AG04449 (cell line): ENCODE results near the gene NINL.

Experiments
- CTCF ChIA-PET: fragments of 350-600 bp; formaldehyde crosslinking; extraction: SDS; loops from one replicate; lab custom pipeline; 2021; ENCODE audit warnings: antibody characterized with exemption; lab: Yijun Ruan, JAX
- POLR2A ChIA-PET: fragments of 400-600, 350-600 bp; formaldehyde crosslinking; extraction: SDS; loops from one replicate; lab custom pipeline; 2020; ENCODE audit warnings: antibody characterized with exemption, inconsistent platforms; lab: Yijun Ruan, JAX
- DNase-seq: peaks from one replicate; pipeline ENCODE4 v3.0.0-alpha.2; 2010; ENCODE audit warnings: low read depth, low spot score
- H3K4me3 ChIP-seq: 2 replicates; pipeline ENCODE4 v1.5.1; 2011; ENCODE audit warnings: low read depth, mild to moderate bottlenecking, control low read depth, low read length
- CTCF ChIP-seq: IDR thresholded peaks from one replicate; pipeline ENCODE4 v1.5.1; 2011; ENCODE audit warnings: mild to moderate bottlenecking, moderate library complexity, low read length, control low read depth, inconsistent platforms; ENCODE audit not compliant: insufficient read depth; ENCODE audit errors: missing control alignments

NINL gene

GRCh38 chr20:25500880-25501351, 84.4 kb downstream of the NINL start:
- no peak for DNase-seq
- ChIA-PET CTCF (no interaction called here), POLR2A (interaction anchor here (0.6 kb wide), 1 partner anchor 22 kb away, joined by 3 read pairs; no protein-coding TSS in a partner anchor)
- no peak for TF ChIP-seq CTCF
- no peak overlapping the region for H3K4me3 ChIP-seq

- DNase-seq, result no peak
- POLR2A ChIA-PET, result no interaction called here
- no peak overlapping the region for H3K4me3 ChIP-seq
- CTCF ChIA-PET, result no interaction called here
- no peak for TF ChIP-seq CTCF
Observed at GRCh38 chr20:25499855-25500434, 85.4 kb downstream of the NINL start.

- no peak for DNase-seq
- no peak for TF ChIP-seq CTCF
- H3K4me3 ChIP-seq, result no peak overlapping the region
- ChIA-PET POLR2A (no interaction called here), CTCF (interaction anchor here (1.2 kb wide), 1 partner anchor 194 kb away, joined by 3 read pairs; no protein-coding TSS in a partner anchor)
Observed at GRCh38 chr20:25499031-25499430, 86.3 kb downstream of the NINL start.

DNA sequence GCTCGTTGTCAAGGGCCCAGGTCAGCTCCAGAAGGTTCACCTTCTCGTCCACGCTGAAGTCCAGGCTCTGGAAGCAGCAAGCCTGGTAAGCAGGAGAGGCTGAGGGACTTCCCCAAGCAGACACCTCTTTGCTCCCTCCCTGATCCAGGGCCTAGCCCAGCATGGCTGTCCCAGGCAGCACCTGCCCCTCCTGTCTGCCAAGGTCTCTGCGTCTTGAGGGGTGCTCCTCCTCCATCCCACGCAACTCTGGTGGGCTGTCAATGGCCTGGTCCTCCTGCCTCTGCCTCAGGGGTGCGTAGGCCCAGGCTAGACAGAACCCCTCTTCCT, 87.1 kb downstream of the NINL start:
- DNase-seq, result no peak
- no peak overlapping the region for H3K4me3 ChIP-seq
- ChIA-PET POLR2A (no interaction called here), CTCF (interaction anchor here (1.2 kb wide), 1 partner anchor 195 kb away, joined by 3 read pairs; no protein-coding TSS in a partner anchor)
- no peak for TF ChIP-seq CTCF

DNA sequence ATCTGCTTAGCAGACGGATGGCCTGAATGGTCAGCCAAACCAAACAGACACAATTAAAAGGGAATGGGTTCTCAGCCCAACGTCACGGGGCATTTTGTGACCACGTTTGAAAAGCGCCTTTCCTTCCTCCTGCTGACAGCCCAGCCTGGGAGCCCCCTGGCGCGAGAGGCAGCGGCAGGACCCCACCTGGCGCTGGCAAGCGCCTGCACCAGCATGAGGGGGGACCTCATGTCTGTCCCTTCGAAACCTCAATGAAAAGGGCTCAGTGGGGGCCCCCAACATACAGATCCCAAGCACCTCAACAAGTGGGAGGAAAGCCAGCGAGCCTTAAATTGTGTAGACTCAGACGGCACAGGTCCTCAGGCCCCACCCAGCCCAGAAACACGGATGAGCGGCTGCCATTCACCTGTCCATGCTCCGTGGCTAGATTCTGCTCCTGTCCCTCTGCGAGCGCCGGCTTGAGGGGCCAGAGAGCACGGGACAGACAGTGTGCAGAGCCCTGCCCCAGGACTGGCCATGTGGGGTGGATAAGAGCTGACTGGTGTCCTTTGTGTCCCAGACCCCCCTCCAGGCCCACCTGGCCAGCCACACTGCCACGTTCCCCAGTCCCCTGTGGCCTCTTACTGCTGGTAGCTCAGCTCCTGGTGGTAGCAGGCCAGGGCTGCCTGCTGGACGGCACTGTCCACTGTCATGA, 87.6 kb downstream of the NINL start:
- CTCF ChIA-PET, result no interaction called here
- DNase-seq, result no peak
- POLR2A ChIA-PET, result no interaction called here
- H3K4me3 ChIP-seq, result no peak overlapping the region
- no peak for TF ChIP-seq CTCF

GRCh38 chr20:25496968-25497401, 88.3 kb downstream of the NINL start:
- no peak for DNase-seq
- no peak overlapping the region for H3K4me3 ChIP-seq
- ChIA-PET CTCF (no interaction called here), POLR2A (no interaction called here)
- no peak for TF ChIP-seq CTCF
